Measurements from ENCODE around the gene FCRL3. TPM values are rescaled to one million over a fixed set of nuclear protein-coding genes. Genes with fewer than 3 reads are reported as not detected.

FCRL3 gene
- total and polyA plus RNA-seq, 4 donors: 0.16 to 0.72 (median 0.50) TPM

- no peak for DNase-seq (ENCODE audit: low spot score)
- TF ChIP-seq SP1 (IDR thresholded peaks at IDR 0.05): no peak
- no peak for TF ChIP-seq HNF4G (IDR thresholded peaks at IDR 0.05)
- no peak for TF ChIP-seq HNF4A (conservative IDR thresholded peaks at IDR 0.05)
- TF ChIP-seq RAD21 (IDR thresholded peaks at IDR 0.05): no peak
- TF ChIP-seq GABPA (IDR thresholded peaks at IDR 0.05 in 1 of 2, conservative IDR thresholded peaks at IDR 0.05 in 1 of 2): no peak
- TF ChIP-seq CTCF (IDR thresholded peaks at IDR 0.05; ENCODE audit: low read depth, low read length, missing input control): no peak
- TF ChIP-seq FOXA2 (IDR thresholded peaks at IDR 0.05): no peak
- TF ChIP-seq NR2F2 (IDR thresholded peaks at IDR 0.05): no peak
- no peak for TF ChIP-seq JUND (IDR thresholded peaks at IDR 0.05)
- TF ChIP-seq ATF3 (IDR thresholded peaks at IDR 0.05): no peak
- TF ChIP-seq RXRA (IDR thresholded peaks at IDR 0.05): no peak
- no peak for TF ChIP-seq YY1 (IDR thresholded peaks at IDR 0.05)
- TF ChIP-seq REST (IDR thresholded peaks at IDR 0.05): no peak
- TF ChIP-seq ZBTB33 (IDR thresholded peaks at IDR 0.05): no peak
- TF ChIP-seq MAX (IDR thresholded peaks at IDR 0.05): no peak
- no peak for TF ChIP-seq FOXA1 (IDR thresholded peaks at IDR 0.05)
- Histone ChIP-seq H3K36me3 (ENCODE audit: control insufficient read depth in 4 of 4, insufficient read depth in 3 of 4, low read depth in 1 of 4, low read length in 3 of 4) (no peaks in the 10 kb centered on the region), H3K27ac (ENCODE audit: low read depth in 1 of 2, low read length in 2 of 2) (no peak overlapping the region), H3K4me3 (ENCODE audit: low read depth in 1 of 3, low read length in 3 of 3) (no peak overlapping the region), H3K27me3 (ENCODE audit: control insufficient read depth in 4 of 4, insufficient read depth in 4 of 4, low read length in 3 of 4) (peaks cover 0 to 3% (median 0%) of the 10 kb centered on the region in 4 donors), H3K9ac (ENCODE audit: low read depth in 1 of 2, low read length in 2 of 2) (no peak overlapping the region), H3K9me3 (ENCODE audit: control insufficient read depth in 4 of 4, low read length in 3 of 4) (peaks cover 0 to 10% (median 5%) of the 10 kb centered on the region in 4 donors), H3K4me1 (ENCODE audit: control insufficient read depth in 4 of 4, insufficient read depth in 4 of 4, low read length in 3 of 4) (peaks cover 0 to 1% (median 0%) of the 10 kb centered on the region in 4 donors)
- 86% methylated on average over 1 of the region's 1 CpG for WGBS
Measured at GRCh38 chr1:157721985-157722384, 21.4 kb upstream of the FCRL3 start.

- Histone ChIP-seq H3K4me3 (ENCODE audit: low read depth in 1 of 3, low read length in 3 of 3) (no peak overlapping the region), H3K9me3 (ENCODE audit: control insufficient read depth in 4 of 4, low read length in 3 of 4) (no peaks in the 10 kb centered on the region), H3K27ac (ENCODE audit: low read depth in 1 of 2, low read length in 2 of 2) (no peak overlapping the region), H3K27me3 (ENCODE audit: control insufficient read depth in 4 of 4, insufficient read depth in 4 of 4, low read length in 3 of 4) (peaks cover 0 to 3% (median 0%) of the 10 kb centered on the region in 4 donors), H3K9ac (ENCODE audit: low read depth in 1 of 2, low read length in 2 of 2) (no peak overlapping the region), H3K4me1 (ENCODE audit: control insufficient read depth in 4 of 4, insufficient read depth in 4 of 4, low read length in 3 of 4) (no peaks in the 10 kb centered on the region), H3K36me3 (ENCODE audit: control insufficient read depth in 4 of 4, insufficient read depth in 3 of 4, low read depth in 1 of 4, low read length in 3 of 4) (no peaks in the 10 kb centered on the region)
- WGBS: 84% methylated on average over 5 of the region's 5 CpGs
- no peak for DNase-seq (ENCODE audit: low spot score)
- TF ChIP-seq FOXA2 (IDR thresholded peaks at IDR 0.05) (no peak), SP1 (IDR thresholded peaks at IDR 0.05) (no peak), CTCF (IDR thresholded peaks at IDR 0.05; ENCODE audit: low read depth, low read length, missing input control) (no peak), MAX (IDR thresholded peaks at IDR 0.05) (no peak), RAD21 (IDR thresholded peaks at IDR 0.05) (no peak), YY1 (IDR thresholded peaks at IDR 0.05) (no peak), JUND (IDR thresholded peaks at IDR 0.05) (no peak), ZBTB33 (IDR thresholded peaks at IDR 0.05) (no peak), ATF3 (IDR thresholded peaks at IDR 0.05) (no peak), NR2F2 (IDR thresholded peaks at IDR 0.05) (no peak), HNF4A (conservative IDR thresholded peaks at IDR 0.05) (no peak), EGR1 (IDR thresholded peaks at IDR 0.05; ENCODE audit: low read depth in 2 of 2) (no peak), GABPA (IDR thresholded peaks at IDR 0.05 in 1 of 2, conservative IDR thresholded peaks at IDR 0.05 in 1 of 2) (no peak), RXRA (IDR thresholded peaks at IDR 0.05) (no peak)
Measured at GRCh38 chr1:157715736-157716135, 15.2 kb upstream of the FCRL3 start.

Measured in liver (tissue), 9 donors.